CD4-positive, alpha-beta T cell (primary cell): ENCODE results near the gene PCSK4. TPM values are rescaled to one million over a fixed set of nuclear protein-coding genes. Genes with fewer than 3 reads are reported as not detected.
"Not testable (repeated sequence)": the region's sequence is repeated elsewhere in the genome, so short reads cannot be mapped to it uniquely, and the experiment has no call there.

Source experiments
- ATAC-seq: fragments of 200-7000 bp; cut with Tn5 transposase; one replicate; pipeline ENCODE4 v1.10.0; 2022; ENCODE audit warnings: mild to moderate bottlenecking; ENCODE audit not compliant: poor library complexity
- CTCF ChIA-PET: fragments of 350-600 bp; sonication (Branson Sonifier 250); formaldehyde crosslinking; loops from one replicate; lab custom pipeline; 2021; ENCODE audit warnings: antibody characterized with exemption, inconsistent platforms; lab: Charles Lee
- POLR2A ChIA-PET: fragments of 350-600 bp; sonication (Branson Sonifier 250); formaldehyde crosslinking; loops from one replicate; lab custom pipeline; 2021; ENCODE audit warnings: antibody characterized with exemption, inconsistent platforms; lab: Charles Lee
- DNase-seq, 14 experiments: peaks; one replicate each; pipeline ENCODE4 v3.0.0-alpha.2; 2013 to 2020; ENCODE audit warnings: mixed read lengths in 2 of 14
- H3K27ac ChIP-seq, 2 donors: one replicate each; pipeline versions ENCODE4 v1.5.1 to v1.7.0; 2013; ENCODE audit warnings: low read length in 2 of 2, low read depth in 1 of 2, mild to moderate bottlenecking in 1 of 2
- H3K27me3 ChIP-seq, 2 experiments: 1 replicate in 1 of 2; 2 replicates in 1 of 2; pipeline versions ENCODE4 v1.6.1 to v1.7.0; 2013; ENCODE audit warnings: low read length in 2 of 2, control low read depth in 1 of 2, mild to moderate bottlenecking in 1 of 2, moderate library complexity in 1 of 2; ENCODE audit not compliant: insufficient read depth in 2 of 2, control insufficient read depth in 1 of 2
- H3K36me3 ChIP-seq: one replicate; pipeline ENCODE4 v1.6.1; 2013; ENCODE audit warnings: low read length, control low read depth; ENCODE audit not compliant: insufficient read depth
- H3K4me1 ChIP-seq: one replicate; pipeline ENCODE4 v1.6.1; 2013; ENCODE audit warnings: low read length, control low read depth; ENCODE audit not compliant: insufficient read depth
- H3K4me3 ChIP-seq: one replicate; pipeline ENCODE4 v1.5.1; 2013; ENCODE audit warnings: mild to moderate bottlenecking, low read length, moderate library complexity
- H3K9me3 ChIP-seq, 2 experiments: 1 replicate in 1 of 2; 2 replicates in 1 of 2; pipeline versions ENCODE4 v1.6.1 to v1.7.0; 2013; ENCODE audit warnings: low read length in 2 of 2, mild to moderate bottlenecking in 2 of 2, control low read depth in 1 of 2, moderate library complexity in 1 of 2; ENCODE audit not compliant: control insufficient read depth in 1 of 2, insufficient read depth in 1 of 2
- H3K27ac Mint-ChIP-seq: one replicate; pipeline ENCODE4 v1.8.0; 2020; ENCODE audit warnings: mixed read lengths
- H3K27me3 Mint-ChIP-seq: one replicate; pipeline ENCODE4 v1.8.0; 2021; ENCODE audit warnings: mixed read lengths
- H3K36me3 Mint-ChIP-seq: one replicate; pipeline ENCODE4 v1.8.0; 2021; ENCODE audit warnings: low read depth, mixed read lengths
- H3K4me1 Mint-ChIP-seq: one replicate; pipeline ENCODE4 v1.8.0; 2021; ENCODE audit warnings: low read depth, mixed read lengths
- H3K4me3 Mint-ChIP-seq: one replicate; pipeline ENCODE4 v1.8.0; 2020; ENCODE audit warnings: mild to moderate bottlenecking, mixed read lengths
- H3K9me3 Mint-ChIP-seq: one replicate; pipeline ENCODE4 v1.8.0; 2020; ENCODE audit warnings: mixed read lengths
- intact Hi-C, 2 experiments: fragments of 100-400 bp; cut with DNase I in 1 of 2; cut with micrococcal nuclease in 1 of 2; formaldehyde crosslinking; loops; one replicate each; pipeline versions ENCODE4 v1.15.1 to v1.9.0; 2023 to 2025; cut with DNase I, micrococcal nuclease
- polyA plus RNA-seq, 2 donors: library from polyadenylated mRNA; unstranded; fragments of 120-200 nt; gene quantifications; one replicate each; pipeline ENCODE4 v1.2.1, GENCODE V29; 2013
- total RNA-seq, 174 experiments: library from RNA in 2 of 174; stranded (reverse) in 2 of 174; gene quantifications; one replicate each; pipeline ENCODE4 v1.2.3 and lab custom pipeline; 2021 to 2026
- TF ChIP-seq, protein P1 (sequence below): fragments of 200-600 bp; IDR thresholded peaks from one replicate; pipeline ENCODE4 v1.8.0; 2022; ENCODE audit warnings: antibody characterized with exemption, mild to moderate bottlenecking

PCSK4 gene
- total RNA-seq: 1 to 10 TPM; 4.2 to 5.2 TPM
- 1.2 TPM for polyA plus RNA-seq (2013, experiment 1 of 2)
- 1.6 TPM for polyA plus RNA-seq (2013, experiment 2 of 2)
- total RNA-seq (lab: John Stamatoyannopoulos, UW): 0 to 8.3 (median 1.7) reads per million in 172 experiments

DNA sequence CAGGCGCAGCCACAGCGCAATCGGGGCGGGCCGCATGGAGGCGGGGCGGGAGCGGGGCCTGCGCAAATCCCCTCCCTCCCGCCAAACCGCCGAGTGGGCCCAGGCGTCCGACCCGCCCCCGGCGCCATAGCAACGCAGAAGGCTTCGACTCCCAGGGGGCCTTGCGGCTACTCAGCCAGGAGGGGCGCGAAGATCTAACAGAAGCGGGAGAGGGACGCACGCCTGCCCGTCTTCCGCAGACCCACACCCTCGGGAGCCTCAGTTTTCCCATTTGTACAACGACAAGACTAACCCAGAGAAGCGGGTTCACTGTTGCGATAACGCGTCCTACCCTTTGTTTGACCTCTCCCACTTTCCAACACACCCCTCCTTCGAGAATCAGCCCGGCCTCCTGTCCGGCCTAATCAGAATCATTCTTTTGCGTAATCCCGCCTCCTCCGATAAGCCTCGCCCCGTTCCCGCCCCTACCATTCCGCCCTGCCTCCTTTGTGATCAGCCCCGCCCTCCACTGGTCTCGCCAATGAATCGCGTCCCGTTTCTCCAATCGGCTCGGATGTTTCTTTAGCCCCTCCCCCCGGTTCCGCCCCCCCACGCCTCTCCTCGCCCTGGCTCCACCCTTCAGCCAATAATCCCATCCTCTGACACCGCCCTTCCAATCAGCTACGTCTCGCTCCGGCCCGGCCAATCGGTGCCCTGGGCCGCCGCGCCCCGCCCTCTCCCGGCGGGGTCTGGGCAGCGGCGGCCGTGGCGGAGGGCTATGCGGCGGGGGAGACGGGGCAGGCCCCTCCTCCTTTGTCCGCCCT, at the start of gene PCSK4:
Gene PCSK4 (minus strand): TSS at position 40 of the 803 bp plus-strand sequence. CDS start 4 bp downstream, at position 36.
- ATAC-seq (peak; percentile 86), DNase-seq (peak; percentile 96 to 99 (median 98))
- peaks cover 4% of the 10 kb centered on the region for H3K36me3 Mint-ChIP-seq
- ChIA-PET POLR2A (interaction anchor here (0.7 to 1.8 kb wide), 11 partner anchors 14 to 979 kb away, joined by 3 to 8 read pairs (median 4); partner anchors contain the start of genes CIRBP, FAM174C and MBD3), CTCF (interaction anchor here (0.6 to 1.6 kb wide), 2 partner anchors 19 to 28 kb away, joined by 3 to 9 read pairs; no protein-coding TSS in a partner anchor)
- H3K27me3 ChIP-seq: no peaks in the 10 kb centered on the region
- H3K36me3 ChIP-seq: no peaks in the 10 kb centered on the region
- H3K27ac ChIP-seq: peak within 1 kb of the TSS; percentile 29 to 34
- TF ChIP-seq, protein P1, sequence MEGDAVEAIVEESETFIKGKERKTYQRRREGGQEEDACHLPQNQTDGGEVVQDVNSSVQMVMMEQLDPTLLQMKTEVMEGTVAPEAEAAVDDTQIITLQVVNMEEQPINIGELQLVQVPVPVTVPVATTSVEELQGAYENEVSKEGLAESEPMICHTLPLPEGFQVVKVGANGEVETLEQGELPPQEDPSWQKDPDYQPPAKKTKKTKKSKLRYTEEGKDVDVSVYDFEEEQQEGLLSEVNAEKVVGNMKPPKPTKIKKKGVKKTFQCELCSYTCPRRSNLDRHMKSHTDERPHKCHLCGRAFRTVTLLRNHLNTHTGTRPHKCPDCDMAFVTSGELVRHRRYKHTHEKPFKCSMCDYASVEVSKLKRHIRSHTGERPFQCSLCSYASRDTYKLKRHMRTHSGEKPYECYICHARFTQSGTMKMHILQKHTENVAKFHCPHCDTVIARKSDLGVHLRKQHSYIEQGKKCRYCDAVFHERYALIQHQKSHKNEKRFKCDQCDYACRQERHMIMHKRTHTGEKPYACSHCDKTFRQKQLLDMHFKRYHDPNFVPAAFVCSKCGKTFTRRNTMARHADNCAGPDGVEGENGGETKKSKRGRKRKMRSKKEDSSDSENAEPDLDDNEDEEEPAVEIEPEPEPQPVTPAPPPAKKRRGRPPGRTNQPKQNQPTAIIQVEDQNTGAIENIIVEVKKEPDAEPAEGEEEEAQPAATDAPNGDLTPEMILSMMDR: no peak
- H3K4me1 Mint-ChIP-seq: peaks cover 12% of the 10 kb centered on the region
- H3K27ac Mint-ChIP-seq: peak within 1 kb of the TSS; percentile 60
- no peaks in the 10 kb centered on the region for H3K27me3 Mint-ChIP-seq
- H3K4me3 ChIP-seq: peak within 1 kb of the TSS; percentile 61
- peaks cover 23% of the 10 kb centered on the region for H3K4me1 ChIP-seq
- peak within 1 kb of the TSS; percentile 84 for H3K4me3 Mint-ChIP-seq
- H3K9me3 ChIP-seq: no peaks in the 10 kb centered on the region
- intact Hi-C loops: loop anchor here (1.0 to 2.0 kb wide), 5 partner anchors 11 to 84 kb away; partner anchors contain the start of genes C19orf25 (in 1 of the 2) and DAZAP1 (in 1 of the 2)
- no peaks in the 10 kb centered on the region for H3K9me3 Mint-ChIP-seq

DNA sequence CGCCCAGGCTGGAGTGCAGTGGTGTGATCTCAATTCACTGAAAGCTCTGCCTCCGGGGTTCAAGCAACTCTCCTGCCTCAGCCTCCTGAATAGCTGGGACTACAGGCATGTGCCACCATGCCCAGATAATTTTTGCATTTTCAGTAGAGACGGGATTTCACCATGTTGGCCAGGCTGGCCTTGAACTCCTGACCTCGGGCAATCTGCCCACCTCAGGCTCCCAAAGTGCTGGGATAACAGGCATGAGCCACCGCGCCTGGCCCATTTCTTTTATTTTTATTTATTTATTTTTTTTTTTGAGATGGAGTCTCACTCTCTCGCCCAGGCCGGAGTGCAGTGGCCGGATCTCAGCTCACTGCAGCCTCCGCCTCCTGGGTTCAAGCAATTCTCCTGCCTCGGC, 49.6 kb upstream of the PCSK4 start:
- H3K4me1 ChIP-seq, CTCF ChIA-PET, H3K4me1 Mint-ChIP-seq, DNase-seq, H3K4me3 Mint-ChIP-seq, H3K36me3 Mint-ChIP-seq, POLR2A ChIA-PET, H3K9me3 Mint-ChIP-seq, H3K36me3 ChIP-seq, ATAC-seq, H3K27ac Mint-ChIP-seq, H3K4me3 ChIP-seq, H3K27ac ChIP-seq: not testable (repeated sequence)
- Histone ChIP-seq H3K27me3 (peaks cover 19 to 25% of the 10 kb centered on the region in 2 experiments), H3K9me3 (peaks cover 0 to 13% of the 10 kb centered on the region in 2 experiments)
- intact Hi-C loops: loop anchor here (10.0 kb wide), 3 partner anchors 135 to 285 kb away; no protein-coding TSS in a partner anchor
- H3K27me3 Mint-ChIP-seq: peaks cover 39% of the 10 kb centered on the region

- no peak overlapping the region for H3K27ac ChIP-seq
- H3K36me3 ChIP-seq: no peaks in the 10 kb centered on the region
- no peak overlapping the region for H3K4me3 ChIP-seq
- Mint-ChIP-seq H3K9me3 (no peaks in the 10 kb centered on the region), H3K4me3 (no peak overlapping the region), H3K27ac (no peak overlapping the region), H3K36me3 (no peaks in the 10 kb centered on the region), H3K4me1 (no peaks in the 10 kb centered on the region), H3K27me3 (peaks cover 38% of the 10 kb centered on the region)
- ChIA-PET CTCF (no interaction called here), POLR2A (no interaction called here)
- peaks cover 0 to 15% of the 10 kb centered on the region in 2 experiments for H3K9me3 ChIP-seq
- peaks cover 19 to 25% of the 10 kb centered on the region in 2 experiments for H3K27me3 ChIP-seq
- H3K4me1 ChIP-seq: peaks cover 5% of the 10 kb centered on the region
- no peak for ATAC-seq
- no peak for DNase-seq
- TF ChIP-seq, protein P1: no peak
- intact Hi-C loops: no loop called here
Observed at GRCh38 chr19:1538978-1539377, 48.8 kb upstream of the PCSK4 start.

- H3K27me3 ChIP-seq: peaks cover 15 to 17% of the 10 kb centered on the region in 2 experiments
- H3K4me3 Mint-ChIP-seq, ATAC-seq, H3K36me3 Mint-ChIP-seq, H3K36me3 ChIP-seq, CTCF ChIA-PET, H3K9me3 Mint-ChIP-seq, H3K4me1 ChIP-seq, H3K27ac ChIP-seq, H3K4me3 ChIP-seq, POLR2A ChIA-PET, H3K27ac Mint-ChIP-seq, H3K4me1 Mint-ChIP-seq, intact Hi-C loops, DNase-seq: not testable (repeated sequence)
- H3K9me3 ChIP-seq: peaks cover 0 to 15% of the 10 kb centered on the region in 2 experiments
- peaks cover 32% of the 10 kb centered on the region for H3K27me3 Mint-ChIP-seq
Observed at GRCh38 chr19:1535699-1536098, 45.5 kb upstream of the PCSK4 start.
